Stimulated activated CD4-positive, alpha-beta T cell treated with anti-CD3 and anti-CD28 coated beads, Interleukin-15, amount 100 ng/mL, for 24 hours (primary cell): ENCODE measurements around the gene PLCB1.

ENCODE experiments used
- DNase-seq: peaks from one replicate; pipeline ENCODE4 v3.0.0-alpha.2; 2020

The PLCB1 gene

GRCh38 chr20:8860011-8860495 is 728.0 kb downstream of the PLCB1 start:
- no peak for DNase-seq

DNA sequence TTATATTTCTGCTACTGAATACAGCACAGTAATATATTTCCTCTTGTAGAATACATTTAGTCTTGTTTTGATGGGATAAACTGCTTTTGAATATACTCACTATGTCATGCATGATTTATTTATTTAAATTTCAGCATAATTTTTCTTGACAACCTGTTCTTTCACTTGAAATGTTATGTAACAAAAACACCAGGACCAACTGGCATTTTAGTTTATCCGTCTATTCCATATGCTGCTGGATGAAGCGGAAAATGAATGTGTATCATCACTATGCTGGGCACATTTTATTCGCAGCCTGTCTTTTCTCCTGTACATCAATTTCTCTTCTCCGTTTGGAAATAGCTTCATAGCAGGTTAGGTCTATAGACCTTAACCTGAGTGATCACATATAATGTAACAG is 730.0 kb downstream of the PLCB1 start:
- no peak for DNase-seq

- DNase-seq, result no peak
Observed at GRCh38 chr20:8865636-8866035, 733.6 kb downstream of the PLCB1 start.

DNA sequence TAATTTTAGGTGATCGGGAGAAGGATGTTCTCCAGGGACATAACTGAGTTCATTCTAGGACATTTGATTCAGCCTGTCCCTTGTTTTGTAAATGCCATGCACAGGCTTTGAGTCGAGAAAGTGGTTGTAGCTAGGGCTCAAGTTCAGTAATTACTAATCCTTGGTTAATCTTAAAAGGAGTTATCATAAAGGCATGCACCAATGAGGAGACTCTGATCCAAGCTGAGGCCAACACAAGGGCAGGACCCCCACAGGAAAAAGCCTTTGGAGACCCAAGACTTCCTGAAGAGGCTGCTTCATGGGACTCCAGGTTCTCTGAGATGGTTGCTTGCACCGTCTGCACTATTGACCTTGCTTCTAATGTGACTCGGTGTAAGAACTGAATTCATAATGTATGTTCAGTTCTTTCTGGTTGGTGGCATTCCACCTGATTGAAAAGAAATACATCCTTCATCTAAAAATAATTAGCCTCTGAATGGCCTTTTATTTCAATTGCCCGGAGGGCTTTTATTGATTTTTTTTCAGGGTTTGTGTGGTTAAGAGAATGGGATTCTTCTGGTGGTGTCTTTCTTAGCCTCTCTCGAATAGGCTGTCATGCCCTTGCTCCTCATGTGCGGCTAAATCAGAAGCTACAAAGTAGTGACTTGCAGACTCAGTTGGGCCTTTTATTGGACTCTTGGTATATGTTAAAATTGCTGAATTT is 735.1 kb downstream of the PLCB1 start:
- DNase-seq, result no peak

DNA sequence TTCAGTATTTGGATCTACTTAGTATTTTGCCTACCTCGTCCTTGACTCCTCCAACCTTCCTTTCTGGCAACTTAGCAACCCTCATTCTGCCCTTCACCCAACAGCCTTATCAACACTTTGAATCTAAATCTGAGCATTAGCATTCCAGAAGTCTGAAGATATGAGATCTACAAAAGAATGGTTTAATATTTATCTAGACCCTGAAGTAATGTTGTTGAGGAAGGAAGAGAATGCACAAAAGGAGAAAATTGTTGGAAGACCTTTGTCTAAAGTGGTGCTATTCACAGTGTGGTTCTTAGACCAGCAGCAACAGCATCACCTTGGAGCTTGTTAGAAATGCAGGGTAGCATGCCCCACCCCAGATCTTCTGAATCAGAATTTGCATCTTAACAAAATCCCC is 738.6 kb downstream of the PLCB1 start:
- DNase-seq, result no peak

DNA sequence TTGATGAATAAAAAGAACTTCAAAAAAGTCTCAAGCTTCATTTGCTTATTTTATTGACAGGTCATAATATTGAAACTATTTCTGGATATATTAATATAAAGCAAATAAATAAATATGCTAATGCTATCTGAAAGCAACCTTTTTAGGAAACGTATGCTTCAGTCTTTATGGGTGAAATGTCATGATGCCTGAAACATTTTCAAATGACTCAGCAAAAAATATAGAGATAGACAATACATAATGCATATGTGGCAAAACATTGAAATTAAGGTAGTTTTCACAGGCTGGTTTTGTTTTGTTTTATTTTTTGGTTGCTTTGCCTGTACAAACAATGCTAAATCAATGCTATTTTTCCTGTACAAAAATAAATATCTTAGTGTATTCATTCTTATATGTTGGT is 742.4 kb downstream of the PLCB1 start:
- DNase-seq, result no peak

- DNase-seq, result no peak
Observed at GRCh38 chr20:8875586-8875985, 743.5 kb downstream of the PLCB1 start.

DNA sequence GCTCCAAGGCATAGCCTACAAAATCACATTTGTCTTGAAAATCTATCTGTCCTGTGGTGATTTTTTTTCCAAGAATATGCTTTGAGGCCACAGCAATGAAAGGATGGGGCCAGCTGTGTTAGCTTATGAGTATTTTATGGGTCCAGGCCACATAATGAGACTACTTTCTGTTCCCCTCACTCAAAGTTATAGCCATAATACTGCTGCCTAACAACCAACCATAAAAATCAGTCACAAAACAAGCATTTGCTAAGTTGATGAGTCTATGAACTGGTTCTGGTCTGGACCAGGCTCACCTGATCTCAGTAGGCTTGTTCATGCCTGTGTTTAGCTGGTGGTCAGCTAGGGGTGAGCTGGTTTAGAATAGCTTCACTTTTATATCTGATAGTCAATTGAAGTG is 744.3 kb downstream of the PLCB1 start:
- no peak for DNase-seq

DNA sequence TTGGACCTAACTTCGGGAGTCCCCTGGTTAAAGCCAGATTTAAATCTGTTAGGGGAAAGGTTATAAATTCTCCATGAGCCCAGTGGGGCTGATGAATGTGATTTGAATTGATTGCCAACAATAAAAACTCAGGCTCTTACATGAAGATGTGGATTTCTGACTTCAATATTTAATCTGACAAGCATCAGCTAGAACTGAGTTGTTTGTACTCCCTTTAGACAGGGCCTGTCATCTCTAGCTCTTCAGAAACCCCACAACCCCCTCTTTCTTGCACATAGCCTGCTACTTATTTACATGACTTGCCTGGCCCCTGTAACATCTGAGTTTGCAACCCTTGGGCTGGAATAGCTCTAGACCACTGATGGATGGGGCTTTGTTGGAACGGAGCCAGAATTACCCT is 745.2 kb downstream of the PLCB1 start:
- no peak for DNase-seq

GRCh38 chr20:8879669-8880068 is 747.6 kb downstream of the PLCB1 start:
- DNase-seq, result no peak

DNA sequence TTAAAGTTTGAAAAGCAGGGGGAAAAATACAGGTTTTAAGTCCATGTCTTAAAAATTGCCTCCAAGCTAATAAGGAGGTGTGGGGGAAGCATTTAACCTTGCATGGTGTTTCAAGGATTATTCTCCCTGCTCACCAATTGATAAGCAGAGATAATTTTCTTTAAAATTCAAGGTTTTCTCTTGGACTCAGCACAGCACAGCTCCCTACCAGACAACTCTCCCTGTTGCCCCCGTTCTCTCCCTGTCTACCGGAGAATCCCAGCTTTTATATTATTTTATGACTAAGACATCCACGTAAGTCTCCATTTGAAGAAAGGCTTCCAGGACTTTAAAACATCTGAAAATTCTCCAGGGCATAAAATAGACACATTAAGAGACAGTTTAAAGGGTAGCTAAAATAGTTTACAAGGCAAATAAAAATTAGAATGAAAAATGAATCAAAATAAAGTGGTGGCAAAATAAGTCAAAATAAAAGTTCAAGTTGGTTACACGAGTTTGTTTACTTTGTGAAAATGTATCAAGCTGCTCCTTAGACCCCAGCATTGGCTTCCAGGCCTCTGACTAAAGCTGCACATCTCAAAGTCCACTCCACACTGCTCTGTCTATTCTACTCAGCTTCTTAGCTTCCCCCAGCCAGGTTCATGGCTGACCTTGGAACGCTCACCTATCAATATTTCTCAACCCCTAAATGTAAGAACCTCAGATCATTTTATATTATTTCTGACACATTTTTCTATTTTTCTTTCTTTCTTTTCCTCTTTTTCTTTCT is 748.2 kb downstream of the PLCB1 start:
- DNase-seq, result no peak

GRCh38 chr20:8891039-8891438 is 759.0 kb downstream of the PLCB1 start:
- no peak for DNase-seq

GRCh38 chr20:8895472-8895871 is 763.4 kb downstream of the PLCB1 start:
- DNase-seq, result no peak

DNA sequence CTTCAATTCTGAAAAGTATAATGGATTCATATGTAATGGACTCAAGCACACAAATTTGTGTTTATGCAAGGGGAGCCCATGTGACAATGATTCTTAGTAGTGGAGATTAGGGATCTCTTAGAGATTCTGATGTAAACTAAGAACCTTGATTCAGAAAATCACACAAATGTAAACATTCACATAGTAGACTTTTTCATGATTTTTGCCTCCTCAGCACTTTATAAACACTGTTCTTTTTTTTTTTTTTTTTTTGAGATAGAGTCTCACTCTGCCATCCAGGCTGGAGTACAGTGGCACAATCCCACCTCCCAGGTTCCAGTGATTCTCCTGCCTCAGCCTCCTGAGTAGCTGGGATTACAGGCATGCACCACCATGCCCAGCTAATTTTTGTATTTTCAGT is 766.8 kb downstream of the PLCB1 start:
- no peak for DNase-seq

GRCh38 chr20:8901237-8902025 is 769.4 kb downstream of the PLCB1 start:
- DNase-seq, result no peak

DNA sequence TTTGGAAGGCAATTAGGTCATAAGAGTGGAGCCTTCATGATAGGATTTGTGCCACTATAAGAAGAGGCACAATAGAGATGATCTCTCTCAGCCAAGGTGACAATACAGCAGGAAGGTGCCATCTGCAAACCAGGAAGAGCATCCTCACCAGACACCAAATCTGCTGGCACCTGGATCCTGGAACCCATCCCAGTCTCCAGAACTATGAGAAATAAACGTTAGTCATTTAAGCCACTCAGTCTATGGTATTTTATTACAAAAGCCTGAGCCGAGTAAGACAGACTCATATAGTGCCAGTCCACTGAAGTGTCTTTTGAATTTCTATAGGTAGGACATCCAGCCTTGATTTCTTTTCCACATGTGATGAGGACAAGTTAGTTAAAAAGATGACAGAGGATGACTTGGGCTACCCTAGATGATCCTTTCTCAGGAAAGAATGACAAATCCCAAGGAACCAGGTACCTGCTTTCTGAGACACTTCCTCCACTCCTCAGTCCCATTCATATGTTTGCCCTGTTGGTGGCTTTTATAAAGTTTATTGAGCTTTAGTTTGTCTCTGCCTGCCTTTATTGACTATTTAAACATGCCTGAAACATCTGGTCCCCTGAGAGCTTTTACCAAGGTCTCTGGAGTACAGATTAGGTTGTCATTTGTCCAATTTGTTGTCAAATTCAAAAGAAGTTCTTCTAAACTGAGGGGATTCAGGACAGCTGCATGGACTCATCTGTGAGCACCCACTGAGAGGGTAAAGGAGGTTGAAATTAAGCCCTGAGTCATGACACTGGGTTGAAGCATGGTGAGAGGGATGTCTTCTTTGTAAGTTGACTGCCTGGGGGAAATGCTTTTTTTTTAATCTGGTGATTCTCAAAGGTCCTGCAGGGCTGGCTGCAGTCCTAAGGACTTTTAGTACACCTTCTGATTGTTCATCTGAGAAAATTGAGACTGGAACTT is 771.9 kb downstream of the PLCB1 start:
- no peak for DNase-seq

- no peak for DNase-seq
Observed at GRCh38 chr20:8909596-8909995, 777.5 kb downstream of the PLCB1 start.

- DNase-seq, result no peak
Observed at GRCh38 chr20:8912096-8912495, 780.0 kb downstream of the PLCB1 start.

GRCh38 chr20:8912731-8913130 is 780.7 kb downstream of the PLCB1 start:
- no peak for DNase-seq

GRCh38 chr20:8913456-8913855 is 781.4 kb downstream of the PLCB1 start:
- no peak for DNase-seq

DNA sequence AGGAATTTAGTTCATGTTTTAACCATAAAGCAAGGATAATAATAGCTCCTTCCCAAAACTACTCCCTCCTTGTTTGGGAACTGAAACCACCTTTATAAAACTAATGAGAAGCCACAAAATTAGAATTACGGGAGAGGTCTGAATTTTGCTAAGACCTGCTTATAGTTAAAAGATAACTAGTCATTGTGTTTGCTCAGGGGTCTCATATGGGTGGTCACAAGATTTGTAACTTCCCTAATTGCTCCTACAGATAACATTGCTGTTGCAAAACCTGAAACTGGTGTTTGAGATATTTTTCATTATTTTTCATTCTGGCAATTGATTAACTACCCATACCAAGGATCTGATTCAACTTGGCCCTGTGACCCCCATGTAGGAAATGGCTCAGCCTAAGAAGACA is 782.4 kb downstream of the PLCB1 start:
- no peak for DNase-seq

- no peak for DNase-seq
Observed at GRCh38 chr20:8917084-8917483, 785.0 kb downstream of the PLCB1 start.

GRCh38 chr20:8918145-8918544 is 786.1 kb downstream of the PLCB1 start:
- DNase-seq, result no peak
